Activated CD4-positive, alpha-beta T cell treated with anti-CD3 and anti-CD28 coated beads for 36 hours (primary cell): ENCODE measurements around the gene CDK14. TPM values are rescaled to one million over a fixed set of nuclear protein-coding genes. Genes with fewer than 3 reads are reported as not detected.

Experiments
- ATAC-seq: fragments of 200-7000 bp; cut with Tn5 transposase; one replicate; pipeline ENCODE4 v1.10.0; 2021; ENCODE audit warnings: mild to moderate bottlenecking, moderate library complexity
- CTCF ChIA-PET: fragments of 350-600 bp; sonication (Branson Sonifier 250); formaldehyde crosslinking; loops from one replicate; lab custom pipeline; 2021; ENCODE audit warnings: antibody characterized with exemption; lab: Charles Lee
- POLR2A ChIA-PET: fragments of 350-600 bp; sonication (Branson Sonifier 250); formaldehyde crosslinking; loops from one replicate; lab custom pipeline; 2021; ENCODE audit warnings: antibody characterized with exemption, inconsistent platforms; lab: Charles Lee
- DNase-seq: peaks from one replicate; pipeline ENCODE4 v3.0.0-alpha.2; 2020
- H3K27ac Mint-ChIP-seq: one replicate; pipeline ENCODE4 v1.8.0; 2021; ENCODE audit warnings: mixed read lengths
- H3K27me3 Mint-ChIP-seq: one replicate; pipeline ENCODE4 v1.8.0; 2021; ENCODE audit warnings: mixed read lengths
- H3K36me3 Mint-ChIP-seq: one replicate; pipeline ENCODE4 v1.8.0; 2021; ENCODE audit warnings: low read depth, mixed read lengths
- H3K4me1 Mint-ChIP-seq: one replicate; pipeline ENCODE4 v1.8.0; 2021; ENCODE audit warnings: mixed read lengths
- H3K4me3 Mint-ChIP-seq: one replicate; pipeline ENCODE4 v1.8.0; 2021; ENCODE audit warnings: mild to moderate bottlenecking, moderate library complexity, mixed read lengths
- H3K9me3 Mint-ChIP-seq: one replicate; pipeline ENCODE4 v1.8.0; 2021; ENCODE audit warnings: low read depth, mixed read lengths
- intact Hi-C, 2 experiments: fragments of 100-400 bp; cut with DNase I in 1 of 2; cut with micrococcal nuclease in 1 of 2; formaldehyde crosslinking; loops; one replicate each; pipeline versions ENCODE4 v1.14.2 to v1.15.1; 2022 to 2024; cut with DNase I, micrococcal nuclease
- total RNA-seq, 2 experiments: library from RNA; stranded (reverse); gene quantifications; one replicate each; pipeline ENCODE4 v1.2.3, GENCODE V29; 2021

The CDK14 gene
- total RNA-seq, 2 experiments from 2014 or later: 0.80 to 0.84 TPM

DNA sequence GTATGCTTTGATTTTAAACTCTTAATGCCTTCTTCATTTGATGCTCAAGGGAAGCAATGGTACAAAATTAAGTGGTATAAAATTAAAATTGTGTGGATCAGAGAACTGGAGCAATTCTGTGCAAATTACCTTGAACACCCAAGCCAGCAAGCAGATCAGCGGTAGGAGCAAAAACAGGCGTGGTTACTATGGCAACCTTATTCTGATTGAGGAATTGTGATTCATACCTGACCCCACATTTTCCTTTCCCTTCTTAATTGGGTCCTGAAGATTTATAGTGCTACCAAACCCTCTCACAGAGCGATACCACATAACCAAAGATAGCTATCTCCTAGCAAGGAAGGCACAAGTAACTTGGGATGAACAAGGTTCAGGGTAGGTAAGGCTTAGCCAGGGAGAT is 595.6 kb downstream of the CDK14 start:
- no peak for ATAC-seq
- POLR2A ChIA-PET: no interaction called here
- Mint-ChIP-seq H3K27me3 (peaks cover 4% of the 10 kb centered on the region), H3K4me1 (no peaks in the 10 kb centered on the region), H3K27ac (no peak overlapping the region), H3K9me3 (no peaks in the 10 kb centered on the region), H3K36me3 (no peaks in the 10 kb centered on the region), H3K4me3 (no peak overlapping the region)
- intact Hi-C loops: no loop called here
- no peak for DNase-seq
- CTCF ChIA-PET: no interaction called here

GRCh38 chr7:91193141-91193540 is 597.0 kb downstream of the CDK14 start:
- ChIA-PET POLR2A (no interaction called here), CTCF (no interaction called here)
- Mint-ChIP-seq H3K4me3 (no peak overlapping the region), H3K9me3 (no peaks in the 10 kb centered on the region), H3K4me1 (no peaks in the 10 kb centered on the region), H3K27ac (no peak overlapping the region), H3K36me3 (no peaks in the 10 kb centered on the region), H3K27me3 (peaks cover 4% of the 10 kb centered on the region)
- intact Hi-C loops: no loop called here
- DNase-seq (no peak), ATAC-seq (no peak)

- H3K27me3 Mint-ChIP-seq: peaks cover 4% of the 10 kb centered on the region
- ATAC-seq (no peak), DNase-seq (no peak)
- H3K9me3 Mint-ChIP-seq: no peaks in the 10 kb centered on the region
- no peak overlapping the region for H3K27ac Mint-ChIP-seq
- ChIA-PET POLR2A (no interaction called here), CTCF (no interaction called here)
- no peak overlapping the region for H3K4me3 Mint-ChIP-seq
- intact Hi-C loops: no loop called here
- no peaks in the 10 kb centered on the region for H3K36me3 Mint-ChIP-seq
- no peaks in the 10 kb centered on the region for H3K4me1 Mint-ChIP-seq
Measured at GRCh38 chr7:91194841-91195240, 598.7 kb downstream of the CDK14 start.

DNA sequence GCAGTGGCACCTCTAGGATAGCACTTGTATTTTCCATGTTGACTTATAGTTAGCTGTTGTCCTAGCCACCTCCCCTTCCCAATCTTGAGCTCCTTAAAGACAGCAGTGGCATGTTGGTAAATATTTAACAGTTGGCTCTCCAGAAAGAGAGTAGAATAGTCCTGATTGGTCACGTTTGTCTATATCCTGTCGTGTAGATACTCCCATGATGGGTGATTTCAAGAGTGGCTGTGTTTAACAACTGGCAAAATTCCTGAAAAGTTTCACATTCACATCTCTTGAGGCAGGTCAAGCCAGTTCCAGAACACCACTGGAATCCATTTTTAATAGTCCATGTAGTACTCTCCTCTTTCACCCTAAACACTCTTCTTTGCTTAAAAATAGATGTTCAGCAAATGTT is 599.9 kb downstream of the CDK14 start:
- Mint-ChIP-seq H3K4me3 (no peak overlapping the region), H3K27ac (no peak overlapping the region), H3K27me3 (peaks cover 4% of the 10 kb centered on the region), H3K36me3 (no peaks in the 10 kb centered on the region), H3K4me1 (no peaks in the 10 kb centered on the region), H3K9me3 (no peaks in the 10 kb centered on the region)
- ChIA-PET POLR2A (no interaction called here), CTCF (interaction anchor here (0.8 kb wide), 1 partner anchor 32 kb away, joined by 3 read pairs; no protein-coding TSS in a partner anchor)
- DNase-seq (no peak), ATAC-seq (no peak)
- intact Hi-C loops: no loop called here

- intact Hi-C loops: no loop called here
- H3K36me3 Mint-ChIP-seq: no peaks in the 10 kb centered on the region
- POLR2A ChIA-PET: no interaction called here
Measured at GRCh38 chr7:91198371-91198770, 602.2 kb downstream of the CDK14 start.

DNA sequence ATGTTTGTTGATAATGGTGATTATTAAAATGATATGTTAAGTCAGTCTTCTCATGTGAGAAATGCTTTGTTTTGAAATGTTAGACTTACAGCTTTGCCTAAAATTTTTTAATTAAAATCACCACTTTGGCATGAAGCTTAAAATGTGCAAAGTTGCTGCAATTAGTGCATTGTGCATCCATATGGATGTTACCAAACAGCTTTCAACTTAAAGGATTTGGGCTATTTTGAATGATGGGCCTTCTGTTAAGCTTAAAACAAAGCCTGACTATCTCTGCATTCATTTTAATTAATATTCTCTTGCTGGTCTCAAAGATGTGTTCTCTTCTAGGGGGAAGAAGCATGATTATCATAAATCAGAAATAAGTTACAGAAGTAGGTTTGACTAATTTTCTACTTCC is 603.5 kb downstream of the CDK14 start:
- ChIA-PET CTCF (interaction anchor here (0.8 kb wide), 1 partner anchor 1459 kb away, joined by 3 read pairs; no protein-coding TSS in a partner anchor), POLR2A (no interaction called here)
- ATAC-seq (no peak), DNase-seq (no peak)
- H3K9me3 Mint-ChIP-seq: no peaks in the 10 kb centered on the region
- no peak overlapping the region for H3K27ac Mint-ChIP-seq
- H3K27me3 Mint-ChIP-seq: peaks cover 4% of the 10 kb centered on the region
- no peak overlapping the region for H3K4me3 Mint-ChIP-seq
- H3K36me3 Mint-ChIP-seq: no peaks in the 10 kb centered on the region
- intact Hi-C loops: no loop called here
- H3K4me1 Mint-ChIP-seq: no peaks in the 10 kb centered on the region

More at GRCh38 chr7:91198371-91198770, 602.2 kb downstream of the CDK14 start:
- Mint-ChIP-seq H3K27me3 (peaks cover 4% of the 10 kb centered on the region), H3K27ac (no peak overlapping the region), H3K4me1 (no peaks in the 10 kb centered on the region), H3K4me3 (no peak overlapping the region), H3K9me3 (no peaks in the 10 kb centered on the region)
- ATAC-seq: no peak
- DNase-seq: no peak
- CTCF ChIA-PET: no interaction called here

DNA sequence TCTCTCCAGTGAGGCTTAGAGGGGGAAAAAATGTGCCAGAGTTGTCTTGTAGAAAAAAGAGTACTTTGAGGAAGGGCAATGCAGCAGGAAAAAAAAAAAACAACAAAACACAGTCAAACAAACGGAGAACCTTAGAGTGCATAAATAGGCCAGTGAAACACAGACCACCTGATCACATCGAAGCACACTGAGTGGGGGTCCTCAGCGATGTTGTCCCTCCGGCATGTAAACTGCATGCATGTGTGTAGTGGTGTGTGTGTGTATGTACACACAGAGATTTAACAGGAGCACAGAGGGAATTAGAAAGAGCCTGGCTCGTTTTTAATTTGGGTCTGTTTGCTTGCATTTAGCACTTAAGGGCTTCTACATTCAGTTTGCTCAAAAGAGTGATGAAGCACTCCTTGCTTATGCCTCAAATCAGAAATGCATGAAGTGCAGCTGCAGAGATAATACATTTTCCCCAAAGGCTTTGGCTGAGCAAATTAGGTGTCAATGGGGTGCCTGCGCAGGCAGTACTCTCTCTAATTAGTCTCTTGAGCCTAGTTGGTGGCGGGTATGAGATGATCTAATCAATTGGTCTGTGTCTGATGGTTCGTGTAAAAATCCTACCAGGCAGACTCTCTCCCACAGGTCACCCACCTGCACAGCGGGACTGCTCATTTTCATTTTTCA is 605.5 kb downstream of the CDK14 start:
- Mint-ChIP-seq H3K36me3 (no peaks in the 10 kb centered on the region), H3K27ac (no peak overlapping the region)

DNA sequence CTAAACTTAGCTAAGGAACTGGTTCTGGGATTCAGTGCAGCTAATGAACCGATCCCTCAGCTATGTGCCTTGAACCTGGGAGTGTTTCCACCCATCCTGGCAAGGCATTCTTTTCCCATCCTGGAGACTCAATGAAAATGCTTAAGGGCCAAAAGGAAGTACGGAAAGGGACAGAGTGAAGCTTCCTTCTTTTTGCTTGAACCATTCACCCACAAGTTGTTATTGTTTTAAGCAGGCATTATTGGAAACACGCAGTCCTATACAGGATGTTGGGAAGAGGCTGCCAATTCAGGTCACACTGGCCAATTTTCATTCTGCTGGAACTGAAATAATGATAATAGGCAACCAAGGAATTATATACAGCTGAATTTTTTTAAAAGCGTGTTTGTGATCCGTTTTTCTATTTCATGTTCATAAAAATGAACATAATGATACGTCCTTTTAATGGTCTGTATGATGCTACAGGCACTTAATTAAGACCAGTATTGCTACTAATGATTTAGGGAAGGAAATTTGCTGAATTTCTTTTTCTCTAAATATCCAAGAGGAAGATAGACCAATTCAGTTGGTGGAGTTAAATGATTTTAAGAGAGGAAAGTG is 610.3 kb downstream of the CDK14 start:
- CTCF ChIA-PET: interaction anchor here (0.6 kb wide), 1 partner anchor 913 kb away, joined by 3 read pairs; no protein-coding TSS in a partner anchor
- peaks cover 4% of the 10 kb centered on the region for H3K4me1 Mint-ChIP-seq

More for the DNA sequence above, 605.5 kb downstream of the CDK14 start:
- ATAC-seq: no peak
- no peaks in the 10 kb centered on the region for H3K4me1 Mint-ChIP-seq
- no peaks in the 10 kb centered on the region for H3K27me3 Mint-ChIP-seq
- H3K4me3 Mint-ChIP-seq: no peak overlapping the region
- ChIA-PET POLR2A (no interaction called here), CTCF (no interaction called here)
- no peaks in the 10 kb centered on the region for H3K9me3 Mint-ChIP-seq
- intact Hi-C loops: no loop called here
- DNase-seq: no peak

GRCh38 chr7:91212582-91212981 is 616.5 kb downstream of the CDK14 start:
- intact Hi-C loops: no loop called here
- ChIA-PET CTCF (no interaction called here), POLR2A (no interaction called here)
- ATAC-seq: no peak
- Mint-ChIP-seq H3K27me3 (no peaks in the 10 kb centered on the region), H3K4me1 (peaks cover under 1% of the 10 kb centered on the region), H3K36me3 (no peaks in the 10 kb centered on the region), H3K9me3 (no peaks in the 10 kb centered on the region), H3K4me3 (no peak overlapping the region), H3K27ac (no peak overlapping the region)
- DNase-seq: no peak

More for the DNA sequence above, 610.3 kb downstream of the CDK14 start:
- intact Hi-C loops: no loop called here
- H3K27me3 Mint-ChIP-seq: no peaks in the 10 kb centered on the region
- H3K27ac Mint-ChIP-seq: no peak overlapping the region
- ATAC-seq: no peak
- no peak for DNase-seq
- no peaks in the 10 kb centered on the region for H3K9me3 Mint-ChIP-seq
- H3K36me3 Mint-ChIP-seq: no peaks in the 10 kb centered on the region
- POLR2A ChIA-PET: no interaction called here
- H3K4me3 Mint-ChIP-seq: no peak overlapping the region

GRCh38 chr7:91226411-91226810 is 630.3 kb downstream of the CDK14 start:
- intact Hi-C loops: no loop called here
- ATAC-seq (no peak), DNase-seq (no peak)
- Mint-ChIP-seq H3K4me1 (peaks cover 3% of the 10 kb centered on the region), H3K36me3 (no peaks in the 10 kb centered on the region), H3K4me3 (no peak overlapping the region), H3K27ac (no peak overlapping the region), H3K27me3 (no peaks in the 10 kb centered on the region), H3K9me3 (no peaks in the 10 kb centered on the region)
- ChIA-PET CTCF (no interaction called here), POLR2A (no interaction called here)

DNA sequence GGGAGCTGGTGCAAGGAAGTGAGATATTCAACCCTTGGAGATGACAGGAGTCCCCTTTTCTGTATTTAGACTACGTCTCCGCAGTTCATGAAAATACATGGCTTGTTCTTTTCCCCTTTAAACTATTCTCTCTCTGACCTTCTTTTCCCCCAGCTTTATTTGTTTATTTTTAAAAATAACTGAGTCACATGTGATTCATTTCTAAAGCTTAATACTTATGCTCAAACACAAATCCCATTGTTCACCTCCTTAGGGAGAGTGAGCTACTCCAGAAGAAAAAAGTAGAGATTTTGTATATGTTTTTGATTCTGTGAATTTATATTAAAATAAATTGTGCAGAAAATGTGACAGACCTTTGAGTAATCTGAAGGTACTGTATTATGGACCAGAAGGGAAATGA is 632.2 kb downstream of the CDK14 start:
- POLR2A ChIA-PET: no interaction called here
- Mint-ChIP-seq H3K27ac (no peak overlapping the region), H3K27me3 (no peaks in the 10 kb centered on the region), H3K4me1 (peaks cover 3% of the 10 kb centered on the region), H3K9me3 (no peaks in the 10 kb centered on the region), H3K4me3 (no peak overlapping the region), H3K36me3 (no peaks in the 10 kb centered on the region)
- CTCF ChIA-PET: interaction anchor here (0.7 kb wide), 1 partner anchor 32 kb away, joined by 3 read pairs; no protein-coding TSS in a partner anchor
- DNase-seq (no peak), ATAC-seq (no peak)
- intact Hi-C loops: no loop called here

GRCh38 chr7:91228927-91229558 is 632.9 kb downstream of the CDK14 start:
- CTCF ChIA-PET: no interaction called here

More at GRCh38 chr7:91228927-91229558, 632.9 kb downstream of the CDK14 start:
- Mint-ChIP-seq H3K27ac (no peak overlapping the region), H3K4me3 (no peak overlapping the region), H3K27me3 (no peaks in the 10 kb centered on the region), H3K4me1 (peaks cover 3% of the 10 kb centered on the region), H3K9me3 (no peaks in the 10 kb centered on the region), H3K36me3 (no peaks in the 10 kb centered on the region)
- POLR2A ChIA-PET: no interaction called here
- intact Hi-C loops: no loop called here
- DNase-seq (no peak), ATAC-seq (no peak)
